AG09309 (cell line): ENCODE measurements around the gene DNM3.

Experiments
- DNase-seq: peaks from one replicate; pipeline ENCODE4 v3.0.0-alpha.2; 2010; ENCODE audit warnings: low read depth
- H3K4me3 ChIP-seq: 2 replicates; pipeline ENCODE4 v1.5.1; 2011; ENCODE audit warnings: mild to moderate bottlenecking, low read depth, low read length, moderate library complexity; ENCODE audit not compliant: control insufficient read depth
- CTCF ChIP-seq: IDR thresholded peaks from 2 replicates; pipeline ENCODE4 v1.5.1; 2011; ENCODE audit warnings: mild to moderate bottlenecking, low read depth, low read length, inconsistent platforms; ENCODE audit not compliant: insufficient read depth, control insufficient read depth; ENCODE audit errors: missing control alignments

The DNM3 gene

DNA sequence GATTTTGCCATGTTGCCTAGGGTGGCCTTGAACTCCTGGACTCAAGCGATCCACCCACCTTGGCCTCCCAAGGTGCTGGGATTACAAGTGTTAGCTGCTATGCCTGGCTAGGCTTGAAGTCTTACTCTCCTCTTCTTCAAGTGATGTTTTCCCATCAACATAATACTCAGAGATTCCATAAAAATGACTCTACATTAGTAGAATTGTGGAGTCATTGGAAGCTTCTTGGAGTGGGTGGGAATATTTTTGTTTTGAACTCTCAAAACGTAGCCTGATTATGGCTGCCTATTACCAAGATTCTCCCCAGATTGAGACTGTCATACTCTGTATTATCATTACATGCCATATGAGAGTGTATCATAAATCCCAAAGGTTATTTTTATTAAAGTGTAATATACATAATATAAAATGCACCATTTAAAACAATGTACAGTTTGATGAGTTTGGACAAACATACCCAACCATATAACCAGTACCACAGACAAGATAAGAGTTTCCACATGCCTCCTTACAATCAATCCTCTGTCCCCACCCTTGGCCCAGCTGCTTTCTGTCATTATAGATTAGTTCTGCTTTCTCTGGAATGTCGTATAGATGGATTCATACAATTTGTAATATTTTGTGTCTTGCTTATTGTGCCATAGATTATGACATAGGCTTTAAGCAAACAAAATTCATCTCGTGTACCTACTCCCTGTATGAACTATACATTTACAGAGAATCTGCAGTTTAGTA lies 8.0 kb upstream of the DNM3 start:
- no peak for DNase-seq
- no peak overlapping the region for H3K4me3 ChIP-seq
- no peak for TF ChIP-seq CTCF

DNA sequence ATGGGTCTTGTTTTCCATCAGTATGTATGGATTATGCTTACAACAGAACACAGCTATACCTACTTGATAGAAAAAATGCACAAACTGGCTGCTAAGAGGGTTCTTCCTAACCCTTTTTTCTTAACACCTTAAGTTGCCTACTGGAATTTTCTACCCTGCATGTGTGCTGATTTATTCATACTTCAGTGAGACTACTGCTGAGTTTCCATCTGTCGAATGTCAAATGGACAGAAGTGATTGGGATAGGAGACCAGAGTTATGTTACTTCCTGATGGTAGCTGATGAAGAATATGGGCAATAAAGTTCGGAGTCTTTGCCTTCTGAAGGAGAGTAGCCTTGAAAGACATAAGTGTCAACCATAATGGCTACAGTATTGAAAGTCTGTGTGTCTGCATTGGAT lies 6.5 kb upstream of the DNM3 start:
- TF ChIP-seq CTCF: no peak
- DNase-seq: no peak
- H3K4me3 ChIP-seq: no peak overlapping the region

- TF ChIP-seq CTCF: no peak
- DNase-seq: no peak
Measured at GRCh38 chr1:171835891-171836290, 5.4 kb upstream of the DNM3 start.

GRCh38 chr1:171841931-171842761 lies 848 bp downstream of the DNM3 start:
- DNase-seq: no peak
- no peak for TF ChIP-seq CTCF
- H3K4me3 ChIP-seq: peak overlapping the region; percentile 63

More at GRCh38 chr1:171835891-171836290, 5.4 kb upstream of the DNM3 start:
- no peak overlapping the region for H3K4me3 ChIP-seq

GRCh38 chr1:171844381-171844780 lies 3.1 kb downstream of the DNM3 start:
- DNase-seq: no peak
- H3K4me3 ChIP-seq: no peak overlapping the region
- no peak for TF ChIP-seq CTCF

DNA sequence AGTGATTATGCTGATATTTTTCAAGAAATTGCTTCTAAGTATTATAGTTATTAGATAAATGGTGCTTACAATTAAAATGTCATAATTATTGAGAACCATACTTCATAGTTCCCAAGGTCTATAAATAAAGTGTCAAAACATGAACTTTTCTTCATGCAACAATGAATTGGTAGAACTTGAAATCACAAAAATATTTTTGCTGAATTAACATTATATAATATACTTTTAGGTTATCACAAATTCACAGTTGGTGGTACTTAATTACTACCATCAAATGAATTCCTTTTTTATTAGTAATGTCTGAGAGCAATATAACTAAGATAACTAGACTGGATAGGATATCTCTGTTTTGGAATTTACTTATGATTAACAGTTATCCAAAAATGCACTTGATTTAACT lies 4.7 kb downstream of the DNM3 start:
- TF ChIP-seq CTCF: no peak
- no peak overlapping the region for H3K4me3 ChIP-seq
- no peak for DNase-seq
